IMR-90 (cell line): ENCODE data around the gene SIRPB1. TPM values are rescaled to one million over a fixed set of nuclear protein-coding genes. Genes with fewer than 3 reads are reported as not detected.

ENCODE experiments used
- ATAC-seq: fragments of 200-7000 bp; cut with Tn5 transposase; 2 replicates; pipeline ENCODE4 v1.9.1; 2020; ENCODE audit warnings: low read depth, mild to moderate bottlenecking, moderate library complexity
- BruUV-seq: library from RNA; stranded (reverse); fragments of 400-500 nt; replicated peaks from 2 replicates; lab custom pipeline; 2021; lab: Mats Ljungman, UMichigan
- CTCF ChIA-PET: fragments of 300-600 bp; formaldehyde crosslinking; extraction: SDS; loops from one replicate; lab custom pipeline; 2021; ENCODE audit warnings: antibody characterized with exemption; lab: Yijun Ruan, JAX
- POLR2A ChIA-PET: fragments of 300-600 bp; sonication (Branson Sonifier 250); formaldehyde crosslinking; loops from one replicate; lab custom pipeline; 2022; ENCODE audit warnings: antibody characterized with exemption; ENCODE audit not compliant: unreplicated experiment; lab: Charles Lee
- DNase-seq: peaks from one replicate; pipeline ENCODE4 v3.0.0; 2013
- H2AFZ ChIP-seq: replicated peaks from 2 replicates; pipeline ENCODE3; 2013; ENCODE audit warnings: low read length, mild to moderate bottlenecking; ENCODE audit not compliant: poor library complexity
- H2AK5ac ChIP-seq: 2 replicates; pipeline ENCODE4 v1.6.1; 2013; ENCODE audit warnings: low read depth, low read length, inconsistent platforms
- H2AK9ac ChIP-seq: replicated peaks from 2 replicates; pipeline ENCODE3; 2013; ENCODE audit warnings: mild to moderate bottlenecking, low read depth, low read length, moderate library complexity; ENCODE audit not compliant: poor library complexity
- H2BK120ac ChIP-seq: 2 replicates; pipeline ENCODE4 v1.6.1; 2013; ENCODE audit warnings: low read depth, low read length, inconsistent platforms
- H2BK15ac ChIP-seq: 3 replicates; pipeline ENCODE4 v1.6.1; 2013; ENCODE audit warnings: low read depth, low read length, inconsistent platforms
- H2BK20ac ChIP-seq: 2 replicates; pipeline ENCODE4 v1.6.1; 2013; ENCODE audit warnings: low read depth, mild to moderate bottlenecking, inconsistent platforms, low read length, moderate library complexity
- H2BK5ac ChIP-seq: 2 replicates; pipeline ENCODE4 v1.6.1; 2013; ENCODE audit warnings: mild to moderate bottlenecking, low read depth, low read length, inconsistent platforms; ENCODE audit not compliant: poor library complexity, severe bottlenecking
- H3K14ac ChIP-seq: replicated peaks from 2 replicates; pipeline ENCODE4 v1.6.1; 2013; ENCODE audit warnings: low read depth, low read length, inconsistent platforms
- H3K18ac ChIP-seq: 2 replicates; pipeline ENCODE4 v1.6.1; 2013; ENCODE audit warnings: low read depth, low read length, control low read depth
- H3K23ac ChIP-seq: 2 replicates; pipeline ENCODE4 v1.6.1; 2013; ENCODE audit warnings: low read depth, low read length, inconsistent platforms
- H3K27ac ChIP-seq: 2 replicates; pipeline ENCODE4 v1.5.1; 2013; ENCODE audit warnings: mild to moderate bottlenecking, control low read depth, low read length; ENCODE audit not compliant: insufficient read depth
- H3K27me3 ChIP-seq: 2 replicates; pipeline ENCODE4 v1.6.1; 2013; ENCODE audit warnings: low read length; ENCODE audit not compliant: control insufficient read depth, insufficient read depth
- H3K36me3 ChIP-seq: 2 replicates; pipeline ENCODE4 v1.6.1; 2013; ENCODE audit warnings: low read length, mixed read lengths; ENCODE audit not compliant: control insufficient read depth, insufficient read depth
- H3K4ac ChIP-seq: 2 replicates; pipeline ENCODE4 v1.6.1; 2013; ENCODE audit warnings: low read depth, low read length, inconsistent platforms
- H3K4me1 ChIP-seq: 2 replicates; pipeline ENCODE4 v1.6.1; 2013; ENCODE audit warnings: low read length, mixed read lengths; ENCODE audit not compliant: control insufficient read depth, insufficient read depth
- H3K4me2 ChIP-seq: 2 replicates; pipeline ENCODE4 v1.6.1; 2013; ENCODE audit warnings: low read depth, mild to moderate bottlenecking, control low read depth, low read length, moderate library complexity
- H3K4me3 ChIP-seq: 2 replicates; pipeline ENCODE4 v1.5.1; 2013; ENCODE audit warnings: low read depth, mild to moderate bottlenecking, control low read depth, low read length, moderate library complexity; ENCODE audit not compliant: insufficient read depth
- H3K56ac ChIP-seq: 2 replicates; pipeline ENCODE4 v1.6.1; 2013; ENCODE audit warnings: low read length, inconsistent platforms; ENCODE audit not compliant: insufficient read depth; ENCODE audit errors: extremely low read depth
- H3K79me1 ChIP-seq, 2 experiments: 2 replicates each; pipeline ENCODE4 v1.6.1; 2013; ENCODE audit warnings: low read length in 2 of 2, inconsistent platforms in 1 of 2, low read depth in 1 of 2
- H3K9ac ChIP-seq: 2 replicates; pipeline ENCODE4 v1.6.1; 2013; ENCODE audit warnings: low read depth, low read length, control low read depth
- H3K9me1 ChIP-seq: 2 replicates; pipeline ENCODE4 v1.6.1; 2013; ENCODE audit warnings: low read length, inconsistent platforms; ENCODE audit not compliant: insufficient read depth
- H3K9me3 ChIP-seq: 2 replicates; pipeline ENCODE4 v1.6.1; 2013; ENCODE audit warnings: low read length; ENCODE audit not compliant: control insufficient read depth, insufficient read depth
- H4K20me1 ChIP-seq: 2 replicates; pipeline ENCODE4 v1.6.1; 2013; ENCODE audit warnings: low read length, inconsistent platforms; ENCODE audit not compliant: insufficient read depth
- H4K5ac ChIP-seq: 2 replicates; pipeline ENCODE4 v1.6.1; 2013; ENCODE audit warnings: mild to moderate bottlenecking, low read depth, low read length, control low read depth
- H4K8ac ChIP-seq, 2 experiments: 2 replicates each; pipeline ENCODE4 v1.6.1; 2013; ENCODE audit warnings: low read depth in 2 of 2, low read length in 2 of 2, control low read depth in 1 of 2, inconsistent platforms in 1 of 2
- H4K91ac ChIP-seq: 2 replicates; pipeline ENCODE4 v1.6.1; 2013; ENCODE audit warnings: low read depth, low read length, inconsistent platforms; ENCODE audit not compliant: insufficient read depth
- MAFK ChIP-seq: IDR thresholded peaks from 2 replicates; pipeline ENCODE4 v1.6.1; 2012; ENCODE audit warnings: low read depth, low read length, improper control_type of control experiment
- MXI1 ChIP-seq: IDR thresholded peaks from 2 replicates; pipeline ENCODE4 v1.6.1; 2012; ENCODE audit warnings: low read depth, mild to moderate bottlenecking, low read length, moderate library complexity, borderline replicate concordance
- RCOR1 ChIP-seq: IDR thresholded peaks from 2 replicates; pipeline ENCODE4 v1.6.1; 2012; ENCODE audit warnings: mild to moderate bottlenecking, low read length, improper control_type of control experiment; ENCODE audit not compliant: insufficient replicate concordance
- WGBS, 2 experiments: methylation state at CpG; one replicate each; pipeline versions ENCODE4 v1.1.5 to v1.1.7; 2013; ENCODE audit warnings: missing lambda C conversion rate in 2 of 2; ENCODE audit not compliant: insufficient read length in 1 of 2; ENCODE audit errors: extremely low coverage in 2 of 2; 5-methylcytosine and 5-hydroxymethylcytosine counted together
- dilution Hi-C: fragments of 300-500 bp; cut with HindIII; formaldehyde crosslinking; loops from one replicate; pipeline ENCODE4 v1.14.3; 2018; ENCODE audit warnings: low sequenced_read_pairs; ENCODE audit not compliant: unreplicated experiment
- in situ Hi-C: fragments of 300-500 bp; cut with MboI; formaldehyde crosslinking; loops from 3 replicates; pipeline ENCODE4 v1.14.3; 2019; ENCODE audit warnings: low sequenced_read_pairs, inconsistent platforms, mixed read lengths
- intact Hi-C: fragments of 100-400 bp; cut with micrococcal nuclease; formaldehyde crosslinking; loops from 2 replicates; pipeline ENCODE4 v1.10.0; 2022
- polyA plus RNA-seq, 3 experiments: library from polyadenylated mRNA; depleted of rRNA; stranded (reverse); fragments of >200 nt; gene quantifications; 2 replicates each; pipeline ENCODE4 v1.2.3, GENCODE V29; 2012; ENCODE audit warnings: low replicate concordance in 1 of 3
- total RNA-seq: library from RNA; depleted of rRNA; stranded (reverse); fragments of >200 nt; gene quantifications from 2 replicates; pipeline ENCODE4 v1.2.3, GENCODE V29; 2012
- TF ChIP-seq, protein P1 (sequence below): fragments of 150-350 bp; IDR thresholded peaks from 2 replicates; pipeline ENCODE4 v1.6.1; 2016; ENCODE audit warnings: low read depth, mild to moderate bottlenecking, low read length, moderate library complexity, borderline replicate concordance
- TF ChIP-seq, protein P2 (sequence below): conservative IDR thresholded peaks from 2 replicates; pipeline ENCODE4 v1.5.1; 2012; ENCODE audit warnings: mild to moderate bottlenecking, low read depth, low read length, improper control_type of control experiment

SIRPB1 gene
- total and polyA plus RNA-seq, 2 of the 4 experiments (the other 2 are of a cell fraction): 0.90 to 1.6 TPM

DNA sequence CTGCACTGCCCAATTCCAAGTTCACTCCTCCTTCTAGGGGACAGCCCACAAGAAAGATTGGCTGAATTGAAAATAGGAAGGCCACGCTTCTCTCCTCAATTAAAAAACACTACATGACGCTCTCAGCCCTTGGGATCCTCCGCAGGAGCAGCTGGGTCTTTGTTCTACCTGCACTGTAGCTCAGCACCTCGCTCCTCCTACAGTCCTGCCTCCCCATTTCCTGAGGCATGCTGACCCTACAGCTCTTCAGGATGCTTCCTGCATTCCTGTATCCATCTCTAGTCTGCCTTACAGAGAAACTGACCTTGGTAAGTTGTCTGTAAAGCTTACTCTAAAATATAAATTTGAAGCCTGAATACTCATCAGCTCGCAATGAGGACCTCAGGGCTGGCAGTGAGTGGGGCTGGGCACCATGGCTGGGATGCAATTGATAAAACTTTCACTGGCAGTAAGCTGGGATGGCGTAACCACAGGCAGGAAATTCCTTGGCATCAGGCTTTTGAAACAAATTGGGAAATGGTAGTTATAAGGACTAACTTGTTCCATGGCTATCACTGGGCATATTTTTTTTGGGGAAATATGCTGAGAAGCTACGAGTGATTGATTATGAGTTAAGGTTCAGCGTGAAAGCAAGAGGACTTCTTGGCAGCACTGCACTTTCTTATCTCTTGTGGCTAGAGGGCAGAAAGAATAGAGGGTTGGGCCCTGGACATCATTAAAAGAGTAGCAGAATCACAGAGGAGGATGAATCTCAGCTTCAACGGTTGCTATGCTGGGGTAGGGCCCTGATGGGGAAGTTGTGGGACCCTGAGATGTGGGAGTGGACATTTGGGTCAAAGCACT, 11.7 kb upstream of the SIRPB1 start:
- dilution Hi-C loops (no loop called here), in situ Hi-C loops (no loop called here), intact Hi-C loops (no loop called here)
- no peak overlapping the region for H2AK5ac ChIP-seq
- no peaks in the 10 kb centered on the region for H3K9me3 ChIP-seq
- no peaks in the 10 kb centered on the region for H3K79me1 ChIP-seq
- no peak overlapping the region for H3K14ac ChIP-seq
- H3K36me3 ChIP-seq: no peaks in the 10 kb centered on the region
- H4K91ac ChIP-seq: no peak overlapping the region
- H4K5ac ChIP-seq: no peak overlapping the region
- H4K8ac ChIP-seq: no peak overlapping the region
- CTCF ChIA-PET: no interaction called here
- H3K4me1 ChIP-seq: no peaks in the 10 kb centered on the region
- peaks cover 4% of the 10 kb centered on the region for H3K27me3 ChIP-seq
- H2BK20ac ChIP-seq: no peak overlapping the region
- H3K9me1 ChIP-seq: no peaks in the 10 kb centered on the region
- H3K4me3 ChIP-seq: no peak overlapping the region
- H4K20me1 ChIP-seq: no peaks in the 10 kb centered on the region
- no peak for DNase-seq
- H3K4me2 ChIP-seq: no peak overlapping the region
- H3K27ac ChIP-seq: no peak overlapping the region
- H3K23ac ChIP-seq: no peak overlapping the region
- H2AFZ ChIP-seq: no peak overlapping the region
- H2BK5ac ChIP-seq: no peak overlapping the region
- no peak overlapping the region for H3K9ac ChIP-seq
- no peak overlapping the region for H3K4ac ChIP-seq
- H2AK9ac ChIP-seq: no peak overlapping the region
- POLR2A ChIA-PET: no interaction called here
- TF ChIP-seq, protein P1, sequence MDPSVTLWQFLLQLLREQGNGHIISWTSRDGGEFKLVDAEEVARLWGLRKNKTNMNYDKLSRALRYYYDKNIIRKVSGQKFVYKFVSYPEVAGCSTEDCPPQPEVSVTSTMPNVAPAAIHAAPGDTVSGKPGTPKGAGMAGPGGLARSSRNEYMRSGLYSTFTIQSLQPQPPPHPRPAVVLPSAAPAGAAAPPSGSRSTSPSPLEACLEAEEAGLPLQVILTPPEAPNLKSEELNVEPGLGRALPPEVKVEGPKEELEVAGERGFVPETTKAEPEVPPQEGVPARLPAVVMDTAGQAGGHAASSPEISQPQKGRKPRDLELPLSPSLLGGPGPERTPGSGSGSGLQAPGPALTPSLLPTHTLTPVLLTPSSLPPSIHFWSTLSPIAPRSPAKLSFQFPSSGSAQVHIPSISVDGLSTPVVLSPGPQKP: no peak
- TF ChIP-seq MAFK (no peak), MXI1 (no peak), RCOR1 (no peak)
- TF ChIP-seq, protein P2, sequence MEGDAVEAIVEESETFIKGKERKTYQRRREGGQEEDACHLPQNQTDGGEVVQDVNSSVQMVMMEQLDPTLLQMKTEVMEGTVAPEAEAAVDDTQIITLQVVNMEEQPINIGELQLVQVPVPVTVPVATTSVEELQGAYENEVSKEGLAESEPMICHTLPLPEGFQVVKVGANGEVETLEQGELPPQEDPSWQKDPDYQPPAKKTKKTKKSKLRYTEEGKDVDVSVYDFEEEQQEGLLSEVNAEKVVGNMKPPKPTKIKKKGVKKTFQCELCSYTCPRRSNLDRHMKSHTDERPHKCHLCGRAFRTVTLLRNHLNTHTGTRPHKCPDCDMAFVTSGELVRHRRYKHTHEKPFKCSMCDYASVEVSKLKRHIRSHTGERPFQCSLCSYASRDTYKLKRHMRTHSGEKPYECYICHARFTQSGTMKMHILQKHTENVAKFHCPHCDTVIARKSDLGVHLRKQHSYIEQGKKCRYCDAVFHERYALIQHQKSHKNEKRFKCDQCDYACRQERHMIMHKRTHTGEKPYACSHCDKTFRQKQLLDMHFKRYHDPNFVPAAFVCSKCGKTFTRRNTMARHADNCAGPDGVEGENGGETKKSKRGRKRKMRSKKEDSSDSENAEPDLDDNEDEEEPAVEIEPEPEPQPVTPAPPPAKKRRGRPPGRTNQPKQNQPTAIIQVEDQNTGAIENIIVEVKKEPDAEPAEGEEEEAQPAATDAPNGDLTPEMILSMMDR: no peak
- H3K18ac ChIP-seq: no peak overlapping the region
- ATAC-seq: no peak
- no peak overlapping the region for H2BK15ac ChIP-seq
- no peak overlapping the region for H2BK120ac ChIP-seq
- BruUV-seq: no TSS peak
- H3K56ac ChIP-seq: no peak overlapping the region
- WGBS, 2 experiments: 54% methylated on average over 3 of the region's 9 CpGs; no CpG with 5 or more reads in 1 of the 2 experiments
